Activated naive CD4-positive, alpha-beta T cell treated with anti-CD3 and anti-CD28 coated beads, Interleukin-2, amount 50 U/mL, for 16 hours (primary cell): ENCODE data around the gene IGFBPL1.
"Not testable (repeated sequence)": the region's sequence is repeated elsewhere in the genome, so short reads cannot be mapped to it uniquely, and the experiment has no call there.

Experiments used
- DNase-seq: peaks from one replicate; pipeline ENCODE4 v3.0.0-alpha.2; 2020

IGFBPL1 gene

DNA sequence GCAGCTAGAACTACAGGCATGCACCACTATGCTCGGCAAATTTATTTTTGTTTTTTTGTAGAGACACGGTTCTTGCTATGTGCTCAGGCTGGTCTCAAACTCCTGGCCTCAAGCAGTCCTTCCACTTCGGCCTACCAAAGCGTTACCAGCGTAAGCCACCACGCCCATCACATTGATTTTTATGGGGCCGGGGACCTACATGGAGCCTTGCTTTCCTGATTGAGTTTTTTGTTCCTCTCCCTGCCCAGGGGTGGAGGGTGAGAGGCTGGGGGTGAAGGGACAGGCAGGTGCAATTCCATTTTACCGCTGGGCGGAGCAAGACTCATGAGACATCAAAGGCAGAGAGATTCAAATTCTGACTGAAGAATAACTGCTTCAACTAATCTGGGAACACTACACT lies 29.8 kb downstream of the IGFBPL1 start:
- DNase-seq = no peak

DNA sequence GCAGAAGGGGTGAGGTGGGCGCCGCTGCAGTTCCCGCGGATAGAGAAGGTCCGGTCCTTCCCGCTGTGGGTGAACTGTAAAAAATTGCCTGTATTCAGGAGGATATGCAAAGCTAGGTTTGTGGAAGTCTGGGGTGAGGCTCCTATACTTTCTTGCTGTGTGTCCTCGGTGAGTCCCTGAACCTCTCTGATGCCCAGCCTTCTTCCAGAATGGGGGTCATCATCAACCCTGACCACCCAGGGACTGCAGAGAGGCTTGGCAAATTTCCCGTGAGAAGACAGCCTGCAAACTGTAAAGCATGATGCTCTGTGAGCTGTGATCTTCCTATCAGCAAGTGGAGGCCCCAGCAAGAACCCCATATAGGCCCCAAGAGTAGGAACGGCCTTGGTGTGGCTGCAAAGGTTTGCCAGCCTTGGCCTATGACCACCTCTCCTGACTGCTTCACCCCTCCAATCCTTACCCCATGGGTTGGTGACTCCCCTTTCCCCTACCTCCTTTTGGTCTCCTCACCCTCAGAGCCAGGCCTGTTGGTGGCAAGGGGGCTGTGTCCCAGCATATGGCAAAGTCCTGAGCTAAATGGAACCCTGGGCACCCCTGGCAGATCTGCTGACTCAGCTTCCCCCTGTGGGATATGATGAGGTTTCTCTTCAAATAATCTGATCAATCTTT lies 31.0 kb downstream of the IGFBPL1 start:
- DNase-seq = no peak

DNA sequence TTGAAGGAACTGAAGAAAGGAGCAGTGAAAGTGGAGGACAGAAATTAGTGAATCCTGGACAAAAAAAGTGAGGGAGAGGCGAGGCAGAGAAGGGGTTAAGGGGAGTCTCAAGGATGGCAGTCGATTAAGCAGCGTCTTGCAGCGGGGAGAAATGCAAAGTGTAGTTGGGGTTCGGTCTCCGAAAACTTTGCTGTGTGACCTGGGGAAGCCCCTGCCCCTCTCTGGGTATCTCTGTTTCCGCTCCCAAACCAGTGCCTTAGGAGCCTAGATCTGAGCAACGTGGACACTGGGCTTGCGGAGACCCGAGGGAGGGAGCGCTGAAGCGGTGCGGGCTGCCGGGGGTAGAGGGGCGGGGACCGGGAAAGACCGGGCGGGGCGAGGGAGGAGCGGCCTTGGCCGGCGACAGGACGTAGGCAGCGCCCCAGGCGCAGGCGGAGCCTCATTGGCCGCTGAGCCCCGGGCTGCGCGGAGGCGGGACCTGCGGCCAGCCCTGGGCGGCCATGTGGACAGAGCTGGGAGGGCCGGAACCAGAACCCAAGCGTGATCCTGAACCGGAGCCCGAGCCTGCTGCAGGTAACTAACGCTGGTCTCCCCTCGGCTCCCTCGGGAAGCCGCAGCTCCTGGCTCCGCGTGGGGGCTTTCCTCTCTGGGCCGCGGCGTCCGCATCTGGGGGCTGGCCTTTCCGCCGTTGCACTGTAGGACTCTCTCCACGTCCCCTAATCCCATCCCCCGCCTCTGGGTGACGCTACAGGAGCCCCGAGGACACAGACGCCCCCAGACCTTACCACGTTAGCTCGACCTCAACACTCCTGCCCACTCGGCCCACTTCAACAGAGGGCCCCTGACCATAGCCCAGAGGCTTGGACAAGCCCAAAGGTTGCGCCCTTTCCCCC lies 31.8 kb downstream of the IGFBPL1 start, which contains the start of gene ALDH1B1:
Gene ALDH1B1, plus strand, starts transcription at position 468 of the 893 bp plus-strand sequence. CDS start 3,047 bp downstream, outside the sequence.
- peak; percentile 65 for DNase-seq

DNA sequence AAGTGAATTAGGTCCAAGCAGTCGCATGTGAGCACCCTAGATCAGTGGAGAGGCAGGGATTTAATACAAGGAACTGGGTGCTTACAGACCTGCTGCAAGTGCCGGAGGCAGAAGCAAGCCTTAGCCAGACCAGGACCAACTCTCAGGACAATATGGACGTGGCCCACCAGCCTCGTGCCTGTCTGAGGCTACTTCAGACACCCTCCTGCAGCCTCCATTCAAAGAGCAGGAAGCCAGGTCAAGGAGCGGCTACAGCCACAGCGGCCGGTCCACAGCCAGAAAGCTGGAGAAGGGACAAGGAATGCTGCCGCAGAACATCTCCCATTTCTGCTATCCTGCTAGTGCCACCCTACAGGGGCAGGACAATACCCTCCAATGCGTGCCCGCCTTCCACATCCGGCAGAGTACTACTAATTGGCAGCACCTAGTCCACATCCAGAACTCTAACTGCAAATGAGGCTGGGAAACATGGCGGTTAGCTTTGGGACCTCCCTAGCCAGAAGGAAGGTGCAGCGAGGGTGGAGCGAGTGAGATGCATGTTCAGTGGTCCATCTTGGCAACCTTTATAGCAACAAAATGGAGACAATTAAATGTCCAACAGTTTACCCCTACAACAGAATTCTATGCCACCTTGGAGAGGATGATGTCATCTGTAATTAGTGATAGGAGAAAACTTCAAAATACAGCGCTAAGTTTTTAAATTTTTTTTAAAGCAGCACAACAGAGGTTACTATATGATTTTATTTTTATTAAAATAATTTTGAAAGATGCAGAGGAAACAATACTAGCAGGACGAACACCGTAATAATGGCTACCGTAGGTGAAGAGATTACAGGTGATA lies 32.8 kb downstream of the IGFBPL1 start:
- DNase-seq = no peak

DNA sequence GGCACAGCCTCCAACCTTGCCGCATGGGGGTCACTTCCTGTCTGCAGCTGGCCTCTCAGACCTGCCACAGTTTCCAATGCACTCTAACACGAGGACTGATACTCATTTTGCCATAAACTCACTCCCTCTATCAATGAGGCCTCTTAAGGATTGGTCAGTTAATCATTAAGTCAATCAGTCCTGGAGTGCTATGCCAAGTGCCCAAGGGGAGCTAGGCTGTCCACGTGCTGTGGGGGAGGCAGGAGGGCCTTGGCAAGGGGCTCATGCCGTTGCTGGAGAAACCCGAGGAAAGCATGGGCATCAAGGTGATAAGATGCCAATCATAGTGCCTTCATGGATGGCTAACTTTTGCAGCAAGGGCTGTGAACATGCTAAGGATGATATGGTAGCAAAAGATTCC lies 33.4 kb downstream of the IGFBPL1 start:
- DNase-seq = no peak

DNA sequence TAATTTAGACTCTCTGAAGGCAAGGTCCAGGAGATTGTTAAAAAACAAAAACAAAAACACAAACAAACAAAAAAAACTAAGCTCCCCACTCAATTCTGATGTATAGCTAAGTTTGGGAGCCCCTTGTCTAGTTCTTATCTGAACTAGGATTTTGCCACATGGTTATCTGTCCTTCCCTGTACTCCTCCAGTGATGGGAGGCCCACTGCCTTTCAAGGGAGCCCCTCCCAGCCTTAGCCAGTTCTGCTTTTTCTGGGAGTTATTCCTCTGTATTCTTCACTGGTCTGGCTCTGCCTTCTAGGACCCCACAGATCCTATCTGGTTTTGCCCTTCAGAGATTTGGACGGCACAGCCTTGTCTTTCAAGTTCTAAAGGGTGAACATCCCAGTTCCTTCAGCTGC lies 33.8 kb downstream of the IGFBPL1 start:
- no peak for DNase-seq

DNA sequence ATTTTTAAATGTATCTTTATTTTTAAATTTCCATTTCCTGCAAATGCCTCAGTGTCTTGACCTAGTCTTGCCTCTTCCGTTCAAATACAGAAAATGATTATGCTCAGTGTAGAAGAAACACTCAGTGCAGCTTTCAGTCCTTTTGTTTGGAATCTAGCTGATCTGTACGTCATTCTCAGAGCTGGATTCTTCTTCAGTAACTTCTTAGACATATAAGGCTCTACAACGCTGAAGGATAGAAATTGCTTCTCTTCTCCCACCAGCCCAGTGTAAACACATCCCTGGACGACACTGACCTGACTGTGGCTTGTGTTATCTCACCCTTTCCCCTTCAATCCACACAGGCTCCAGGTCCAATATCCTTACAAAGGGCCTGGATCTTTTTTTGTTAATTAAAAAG lies 34.9 kb downstream of the IGFBPL1 start:
- no peak for DNase-seq

DNA sequence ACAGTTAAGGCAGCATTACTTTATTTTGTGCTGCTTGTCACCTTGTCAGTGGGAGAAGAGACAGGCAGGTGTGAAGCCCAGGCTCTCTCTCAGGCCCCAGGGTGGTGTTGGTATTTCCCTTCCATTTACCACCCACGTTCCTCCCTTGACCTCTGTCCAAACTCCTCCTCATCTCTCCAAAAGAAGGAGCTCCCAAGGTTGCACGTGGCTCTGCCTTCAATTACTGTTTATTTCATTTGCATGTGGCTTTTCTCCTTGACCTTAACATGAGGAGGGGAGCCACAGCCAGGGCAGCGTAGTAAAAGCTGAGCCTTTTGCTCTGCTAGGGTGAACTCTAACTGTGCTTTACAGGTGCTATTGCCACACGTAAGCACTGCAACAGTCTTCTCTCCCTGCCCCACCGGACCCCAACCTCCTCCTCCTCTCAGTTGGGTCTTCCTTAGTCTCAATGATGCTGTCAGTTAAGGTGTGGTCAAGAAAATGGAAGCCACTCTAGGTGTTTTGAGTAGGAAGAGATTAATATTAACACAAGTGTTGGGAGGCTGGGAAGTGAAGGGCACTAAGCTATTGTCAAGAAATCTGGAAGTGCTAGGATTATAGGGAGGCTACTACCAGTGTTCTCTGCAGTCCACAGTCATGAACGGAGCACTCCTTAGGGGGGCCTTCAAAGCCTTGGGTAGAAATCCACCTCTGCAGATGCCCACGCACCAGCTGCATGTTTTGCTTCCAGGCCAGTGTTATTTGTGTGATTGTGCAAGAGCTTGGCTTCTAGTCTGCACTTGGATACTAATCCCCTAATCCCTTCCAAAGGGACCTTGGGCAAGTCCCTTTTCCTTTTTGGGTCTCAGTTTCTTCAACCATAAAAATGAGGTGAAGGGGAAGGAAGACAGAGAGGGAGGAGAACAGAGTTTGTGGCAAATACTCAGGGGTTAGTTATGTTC lies 35.7 kb downstream of the IGFBPL1 start:
- DNase-seq = no peak

DNA sequence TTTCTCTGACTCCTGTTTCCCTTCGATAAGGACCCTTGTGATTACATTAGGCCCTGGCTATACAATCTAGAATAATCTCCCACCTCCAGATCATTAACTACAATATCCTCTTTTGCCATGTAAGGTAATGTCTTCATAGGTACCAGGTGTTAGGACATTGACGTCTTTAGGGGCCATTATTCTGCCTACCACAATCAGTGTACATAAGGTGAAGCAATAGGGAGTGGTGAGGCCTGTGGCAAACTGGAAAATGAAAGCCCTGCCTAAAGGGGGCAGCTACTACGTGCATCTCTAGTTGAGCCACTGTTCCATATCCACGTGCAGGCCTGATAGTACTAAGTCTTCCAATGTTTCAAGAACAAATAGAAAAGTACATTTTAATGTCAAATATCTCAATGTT lies 36.5 kb downstream of the IGFBPL1 start:
- DNase-seq = no peak

DNA sequence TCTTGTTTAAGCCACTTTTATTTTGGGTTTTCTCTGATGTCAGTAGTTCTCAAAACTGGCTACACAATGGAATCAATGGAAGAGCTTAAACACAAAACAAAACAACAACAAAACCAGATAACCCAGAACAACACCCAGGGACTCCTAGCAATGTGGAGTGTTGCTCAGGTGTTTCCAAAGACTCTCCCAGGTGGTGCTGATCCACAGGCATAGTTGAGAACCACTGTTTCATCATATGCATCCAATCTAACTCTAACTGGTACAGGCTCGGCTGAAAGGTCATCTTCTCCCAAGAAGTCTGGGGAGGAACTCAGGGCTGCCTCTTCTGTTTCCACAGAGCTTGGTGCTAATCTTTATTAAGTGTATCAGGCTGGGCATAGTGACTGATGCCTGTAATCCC lies 37.2 kb downstream of the IGFBPL1 start:
- DNase-seq = no peak

DNA sequence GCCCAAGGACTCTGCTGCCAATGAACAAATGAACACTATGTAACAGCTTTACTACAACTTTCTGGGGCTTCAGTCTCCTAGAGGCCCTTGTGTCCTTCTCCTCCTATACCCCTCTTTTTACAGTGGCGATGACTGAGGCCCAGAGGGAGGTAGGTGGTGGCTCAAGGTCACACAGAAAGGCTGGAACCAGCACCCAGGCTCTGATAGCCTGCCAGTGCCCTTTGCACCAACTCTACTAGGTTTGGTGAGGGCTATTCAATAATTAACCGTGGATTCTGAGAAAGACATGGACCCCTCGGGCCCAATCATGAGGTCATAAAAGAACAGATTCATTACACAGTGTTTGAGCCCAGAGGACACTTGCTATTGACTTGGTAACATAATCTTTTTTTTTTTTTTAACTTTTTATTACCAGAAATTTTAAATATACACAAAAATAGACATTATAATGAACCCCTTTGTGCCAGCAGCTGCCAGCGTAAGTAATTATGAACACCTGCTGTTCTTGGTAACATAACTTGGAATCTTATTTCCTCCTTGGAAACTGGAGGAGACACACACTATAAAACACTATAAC lies 37.8 kb downstream of the IGFBPL1 start:
- no peak for DNase-seq

DNA sequence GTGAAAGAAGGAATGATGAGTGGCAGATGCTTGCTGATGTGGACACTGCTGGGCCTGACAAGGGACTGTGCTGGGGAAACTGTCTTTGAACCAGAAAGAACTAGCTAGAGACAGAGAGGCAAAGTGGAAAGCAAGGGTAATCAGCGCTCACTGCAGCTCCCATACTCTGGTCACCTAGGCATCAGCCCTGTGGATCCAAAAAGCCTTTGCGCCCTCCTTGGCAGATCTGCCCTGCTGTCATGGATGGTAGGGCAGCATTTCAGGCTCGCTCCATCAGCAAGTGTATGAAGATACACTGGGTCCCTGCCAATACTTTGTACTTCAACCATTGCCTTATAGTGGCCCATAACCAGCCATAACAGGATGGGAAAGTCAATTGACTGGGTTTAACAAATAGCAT lies 38.4 kb downstream of the IGFBPL1 start:
- DNase-seq = no peak

DNA sequence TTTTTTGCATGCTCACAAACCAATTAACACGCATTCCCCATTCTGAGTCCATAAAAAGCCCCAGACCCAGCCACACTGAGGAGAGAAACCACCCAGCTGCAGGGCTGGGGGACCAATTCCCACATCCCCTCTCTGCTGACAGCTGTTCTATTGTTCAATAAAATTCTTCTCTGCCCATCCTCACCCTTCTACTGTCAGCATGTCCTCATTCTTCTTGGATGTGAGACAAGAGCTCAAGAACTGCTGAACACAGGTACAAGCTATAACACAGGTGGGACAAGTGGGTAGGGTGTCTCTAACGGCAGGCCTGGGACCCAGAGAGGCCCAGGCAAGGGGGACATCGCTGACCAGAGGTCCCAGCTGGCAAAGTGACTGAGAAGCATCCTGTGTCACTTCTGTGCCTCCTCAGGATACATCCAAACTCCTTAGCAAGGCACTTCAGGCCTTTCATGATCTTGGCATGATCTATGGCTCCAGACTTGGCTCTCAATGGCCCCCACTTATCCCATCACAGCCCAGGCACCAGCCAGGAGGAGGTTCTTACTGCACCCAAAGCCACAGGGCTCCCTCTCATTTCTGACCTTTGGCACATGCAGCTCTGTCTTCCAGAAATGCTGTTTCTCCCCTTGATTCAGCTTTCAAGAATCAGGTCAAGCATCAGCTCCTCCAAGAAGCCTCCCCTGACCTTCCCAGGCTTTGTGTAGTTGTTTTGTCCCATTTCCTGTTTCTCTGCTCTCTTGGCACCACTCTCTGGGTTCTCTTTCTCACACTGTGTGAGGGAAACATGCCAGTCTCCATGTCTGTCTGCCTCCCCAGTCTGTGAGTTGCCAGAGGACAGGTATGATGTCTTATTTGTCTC lies 39.0 kb downstream of the IGFBPL1 start:
- DNase-seq = no peak

DNA sequence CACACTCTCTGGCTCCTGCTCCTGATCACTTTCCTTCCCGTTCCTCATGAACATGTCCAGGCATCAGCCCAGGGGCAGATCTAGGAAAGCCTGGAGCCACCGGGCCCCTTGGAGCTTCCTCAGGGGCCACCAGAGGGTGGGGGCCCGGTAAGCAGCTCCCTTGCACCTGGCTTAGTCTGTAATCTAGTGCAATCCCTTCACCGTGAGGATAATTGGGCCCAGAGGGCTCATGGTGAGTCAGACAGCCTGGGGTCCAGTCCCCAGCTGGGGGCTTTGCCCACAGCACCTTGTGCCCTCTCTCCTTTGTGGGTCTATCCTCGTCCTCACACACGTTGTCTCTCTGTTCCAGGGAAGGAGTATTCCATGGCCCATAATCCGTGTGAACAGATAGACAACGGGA lies 42.1 kb downstream of the IGFBPL1 start:
- no peak for DNase-seq

DNA sequence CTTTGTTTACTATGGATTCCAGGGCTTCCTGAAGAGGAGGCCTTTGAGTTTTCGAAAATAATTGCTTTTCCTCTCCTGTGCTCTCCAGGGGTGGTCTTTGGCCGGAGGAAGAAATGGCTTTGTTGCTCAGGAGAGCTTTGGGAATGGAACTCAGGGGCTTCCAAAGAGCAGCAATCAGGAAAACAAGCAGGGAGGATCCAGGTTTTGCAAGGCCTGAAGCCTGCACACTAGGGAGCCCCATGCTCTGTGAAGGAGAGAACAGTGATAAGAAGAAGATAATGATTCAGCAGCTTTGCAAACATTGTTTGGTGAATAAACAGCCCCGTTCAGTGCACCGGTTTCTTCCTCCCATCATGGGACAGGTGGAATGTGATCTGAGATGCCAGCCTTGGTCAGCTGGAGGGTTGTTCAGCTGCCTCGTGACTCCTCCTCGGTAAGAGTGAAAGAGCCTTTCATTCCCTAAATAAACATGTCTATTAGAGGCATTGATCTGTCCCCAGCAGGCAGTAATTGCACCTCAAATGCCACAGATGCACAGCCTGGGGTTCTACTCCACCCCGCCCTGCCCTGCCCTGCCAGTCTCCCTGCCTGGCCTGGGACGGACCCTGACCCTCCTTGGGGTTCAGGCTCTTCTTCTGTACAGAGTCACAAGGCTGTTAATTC lies 43.3 kb downstream of the IGFBPL1 start:
- DNase-seq = no peak

DNA sequence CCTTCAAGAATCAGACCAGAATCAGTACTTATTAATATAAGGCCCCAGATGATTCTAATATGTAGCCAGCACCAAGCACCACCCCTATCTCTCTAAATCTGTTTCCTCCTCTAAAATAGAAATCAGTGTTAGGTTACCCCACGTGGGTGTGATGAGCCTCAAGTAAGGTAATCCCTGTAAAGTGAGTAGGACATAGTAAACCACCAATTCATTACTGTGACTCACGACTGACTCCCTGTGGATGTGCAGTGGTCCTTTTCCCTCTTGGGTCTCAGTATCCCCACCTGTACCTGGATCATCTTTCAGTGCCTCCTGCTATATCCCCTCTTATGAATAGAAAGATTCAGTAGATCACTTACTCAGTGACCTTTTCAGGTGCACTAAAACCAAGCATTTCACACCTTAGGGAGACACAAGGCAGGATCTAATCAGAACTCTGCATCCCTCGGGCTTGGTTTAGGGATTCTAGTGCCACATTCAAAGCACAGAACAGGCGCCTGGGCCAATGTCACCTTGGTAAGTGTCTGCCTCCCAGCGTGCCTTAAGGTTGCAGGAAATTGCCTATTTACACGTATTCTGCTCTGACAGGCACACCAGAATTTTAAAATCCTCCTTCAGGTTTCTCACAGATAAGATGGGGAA lies 43.9 kb downstream of the IGFBPL1 start:
- no peak for DNase-seq

DNA sequence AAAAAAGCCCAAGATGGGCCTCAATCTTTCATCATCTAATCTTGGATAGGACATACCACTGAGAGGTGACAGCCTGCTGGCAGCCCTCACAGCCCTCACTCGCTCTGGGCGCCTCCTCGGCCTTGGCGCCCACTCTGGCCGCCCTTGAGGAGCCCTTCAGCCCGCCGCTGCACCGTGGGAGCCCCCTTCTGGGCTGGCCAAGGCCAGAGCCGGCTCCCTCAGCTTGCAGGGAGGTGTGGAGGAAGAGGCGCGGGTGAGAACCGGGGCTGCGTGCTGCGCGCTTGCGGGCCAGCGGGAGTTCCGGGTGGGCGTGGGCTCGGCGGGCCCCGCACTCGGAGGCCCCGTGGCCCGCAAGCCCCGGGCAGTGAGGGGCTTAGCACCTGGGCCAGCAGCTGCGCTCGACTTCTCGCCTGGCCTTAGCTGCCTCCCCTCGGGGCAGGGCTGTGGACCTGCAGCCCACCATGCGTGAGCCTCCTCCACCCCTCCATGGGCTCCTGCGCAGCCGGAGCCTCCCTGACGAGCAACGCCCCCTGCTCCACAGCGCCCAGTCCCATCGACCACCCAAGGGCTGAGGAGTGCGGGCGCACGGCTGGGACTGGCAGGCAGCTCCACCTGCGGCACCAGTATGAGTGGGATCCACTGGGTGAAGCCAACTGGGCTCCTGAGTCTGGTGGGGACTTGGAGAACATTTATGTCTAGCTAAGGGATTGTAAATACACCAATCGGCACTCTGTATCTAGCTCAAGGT lies 46.7 kb downstream of the IGFBPL1 start:
- not testable (repeated sequence) for DNase-seq

DNA sequence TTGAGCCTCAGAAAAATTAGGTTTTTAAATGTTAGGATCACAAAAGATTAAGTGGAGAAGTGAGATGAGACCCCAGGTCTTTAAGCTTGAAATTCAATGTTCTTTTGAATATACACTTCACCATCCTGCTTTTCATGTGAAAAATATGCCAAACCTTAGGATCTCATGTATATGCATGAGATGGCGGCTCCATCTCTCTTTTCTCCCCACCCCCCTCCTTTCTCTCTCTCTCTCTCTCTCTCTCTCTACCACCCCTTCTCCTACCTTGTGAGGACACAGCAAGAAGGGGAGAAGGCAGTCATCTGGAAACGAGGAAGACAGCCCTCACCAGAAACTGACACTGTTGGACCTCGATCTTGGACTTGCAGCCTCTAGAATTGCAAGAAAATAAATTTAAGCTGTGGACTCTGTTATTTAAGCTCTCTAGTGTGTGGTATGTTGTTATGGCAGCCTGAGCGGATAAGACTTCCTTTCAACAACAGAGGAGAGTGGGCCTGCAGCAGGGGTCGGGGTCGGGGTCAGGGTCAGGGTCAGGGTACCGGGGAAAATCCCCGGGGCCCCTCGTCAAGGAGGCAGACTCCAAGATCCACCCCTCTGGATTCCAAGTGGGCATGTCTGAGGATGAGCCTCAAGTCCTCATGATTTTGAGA lies 48.1 kb downstream of the IGFBPL1 start:
- no peak for DNase-seq
